Psoas muscle (tissue), 8 donors: ENCODE data around the gene TUBGCP4. TPM values are rescaled to one million over a fixed set of nuclear protein-coding genes. Genes with fewer than 3 reads are reported as not detected.
A peak's percentile ranks its signal among the peaks of the same experiment; 100 is the strongest.
"Not testable (repeated sequence)": the region's sequence is repeated elsewhere in the genome, so short reads cannot be mapped to it uniquely, and the experiment has no call there.

Source experiments
- ATAC-seq, 4 donors: fragments of 200-7000 bp; cut with Tn5 transposase; one replicate each; pipeline ENCODE4 v1.9.1; 2020; ENCODE audit warnings: moderate library complexity in 3 of 4, mild to moderate bottlenecking in 2 of 4
- DNase-seq, 2 donors: peaks; one replicate each; pipeline ENCODE4 v3.0.0-alpha.2; 2020
- H3K27ac ChIP-seq: fragments of 200-600 bp; one replicate; pipeline ENCODE4 v1.8.0; 2022
- H3K27me3 ChIP-seq, 3 donors: fragments of 200-600 bp in 1 of 3; one replicate each; pipeline versions ENCODE4 v1.6.1 to v1.8.0; 2013 to 2022; ENCODE audit warnings: low read length in 2 of 3, mild to moderate bottlenecking in 2 of 3, moderate library complexity in 1 of 3; ENCODE audit not compliant: insufficient read depth in 3 of 3
- H3K36me3 ChIP-seq, 2 donors: fragments of 200-600 bp in 1 of 2; one replicate each; pipeline versions ENCODE4 v1.6.1 to v1.8.0; 2013 to 2022; ENCODE audit warnings: low read depth in 1 of 2, mild to moderate bottlenecking in 1 of 2, moderate library complexity in 1 of 2; ENCODE audit not compliant: insufficient read depth in 1 of 2
- H3K4me1 ChIP-seq: fragments of 200-600 bp; one replicate; pipeline ENCODE4 v1.8.0; 2022
- H3K4me3 ChIP-seq: fragments of 200-600 bp; one replicate; pipeline ENCODE4 v1.8.0; 2022; ENCODE audit warnings: mild to moderate bottlenecking
- H3K9me3 ChIP-seq: fragments of 200-600 bp; one replicate; pipeline ENCODE4 v1.8.0; 2022
- WGBS, 3 donors: extraction: QIAGEN DNeasy Blood & Tissue Kit; methylation state at CpG; one replicate each; pipeline versions ENCODE4 v1.1.6 to v1.1.7; 2013; 5-methylcytosine and 5-hydroxymethylcytosine counted together
- intact Hi-C, 2 donors: fragments of 100-400 bp; cut with DNase I; formaldehyde crosslinking; loops; one replicate each; pipeline versions ENCODE4 v1.11.0 to v1.14.2; 2022
- polyA plus RNA-seq, 3 donors: library from polyadenylated mRNA; stranded (reverse); fragments of 200-250 nt; gene quantifications; one replicate each; pipeline ENCODE4 v1.2.3, GENCODE V29; 2013
- total RNA-seq, 4 donors: library from RNA; stranded (reverse); fragmentation: NEBNext Ultra II Directional in 2 of 4; extraction: Animal tissue kit (Norgen Biotek cat#: 25700) in 2 of 4; gene quantifications; one replicate each; pipeline versions ENCODE4 v1.2.1 to v1.2.4, GENCODE V29; 2021 to 2023
- TF ChIP-seq, protein P1 (sequence below): fragments of 200-600 bp; IDR thresholded peaks from one replicate; pipeline ENCODE4 v1.8.0; 2022; ENCODE audit warnings: antibody characterized with exemption
- donor health status: healthy with polysubstance abuse.
- donor health status: DM: no; HTN: no; CAD: no; lungs with moderate emphysema.
- donor health status: Bipolar disorder and iron deficiency.
- donor health status: healthy.
- donor health status: DM: yes; HTN: yes; CAD: no.
- donor health status: DM: no; HTN: no; CAD: no.
- donor health status: DM: no; HTN: no; CAD: no.
- donor health status: DM: yes; HTN: yes; CAD: no.

The TUBGCP4 gene
- total and polyA plus RNA-seq, 7 donors: 6.1 to 21.0 (median 12.8) TPM

DNA sequence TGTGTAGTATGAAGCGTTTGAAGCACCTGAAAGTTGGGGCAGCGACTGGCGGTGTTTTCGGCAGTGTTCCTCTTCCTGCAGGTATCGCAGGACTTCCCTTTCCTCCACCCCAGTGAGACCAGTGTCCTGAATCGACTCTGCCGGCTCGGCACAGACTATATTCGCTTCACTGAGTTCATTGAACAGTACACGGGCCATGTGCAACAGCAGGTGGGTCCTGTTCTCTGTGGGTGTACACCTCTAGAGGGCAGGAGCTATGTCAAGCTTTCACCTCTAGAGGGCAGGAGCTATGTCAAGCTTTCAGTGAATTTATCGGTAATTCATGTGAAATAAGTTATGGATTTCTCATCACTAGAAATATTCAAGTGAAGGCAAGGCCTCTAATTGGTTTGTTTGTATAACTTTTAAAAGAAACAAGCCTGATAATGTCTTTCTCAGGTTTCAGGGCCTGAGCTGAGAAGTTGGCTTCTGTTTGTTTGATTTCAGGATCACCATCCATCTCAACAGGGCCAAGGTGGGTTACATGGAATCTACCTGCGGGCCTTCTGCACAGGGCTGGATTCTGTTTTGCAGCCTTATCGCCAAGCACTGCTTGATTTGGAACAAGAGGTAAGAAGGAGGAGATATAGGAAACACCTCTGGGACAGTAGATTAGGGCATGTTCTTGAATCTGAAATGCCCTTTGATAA, 5.3 kb downstream of the TUBGCP4 start:
- TF ChIP-seq, protein P1, sequence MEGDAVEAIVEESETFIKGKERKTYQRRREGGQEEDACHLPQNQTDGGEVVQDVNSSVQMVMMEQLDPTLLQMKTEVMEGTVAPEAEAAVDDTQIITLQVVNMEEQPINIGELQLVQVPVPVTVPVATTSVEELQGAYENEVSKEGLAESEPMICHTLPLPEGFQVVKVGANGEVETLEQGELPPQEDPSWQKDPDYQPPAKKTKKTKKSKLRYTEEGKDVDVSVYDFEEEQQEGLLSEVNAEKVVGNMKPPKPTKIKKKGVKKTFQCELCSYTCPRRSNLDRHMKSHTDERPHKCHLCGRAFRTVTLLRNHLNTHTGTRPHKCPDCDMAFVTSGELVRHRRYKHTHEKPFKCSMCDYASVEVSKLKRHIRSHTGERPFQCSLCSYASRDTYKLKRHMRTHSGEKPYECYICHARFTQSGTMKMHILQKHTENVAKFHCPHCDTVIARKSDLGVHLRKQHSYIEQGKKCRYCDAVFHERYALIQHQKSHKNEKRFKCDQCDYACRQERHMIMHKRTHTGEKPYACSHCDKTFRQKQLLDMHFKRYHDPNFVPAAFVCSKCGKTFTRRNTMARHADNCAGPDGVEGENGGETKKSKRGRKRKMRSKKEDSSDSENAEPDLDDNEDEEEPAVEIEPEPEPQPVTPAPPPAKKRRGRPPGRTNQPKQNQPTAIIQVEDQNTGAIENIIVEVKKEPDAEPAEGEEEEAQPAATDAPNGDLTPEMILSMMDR: peak; percentile 49
- intact Hi-C loops: no loop called here
- ATAC-seq (peak in 1 of 4 donors; percentile 38), DNase-seq (no peak)
- peaks cover 0 to 57% of the 10 kb centered on the region in 2 donors for H3K36me3 ChIP-seq
- no peaks in the 10 kb centered on the region for H3K9me3 ChIP-seq
- H3K27ac ChIP-seq: no peak overlapping the region
- peaks cover 14% of the 10 kb centered on the region for H3K4me1 ChIP-seq
- H3K4me3 ChIP-seq: no peak overlapping the region
- H3K27me3 ChIP-seq: no peaks in the 10 kb centered on the region
- WGBS, 3 donors: 80 to 82% (median 81%) methylated on average over 13 of the region's 13 CpGs

GRCh38 chr15:43378601-43379000, 7.7 kb downstream of the TUBGCP4 start:
- ATAC-seq (no peak), DNase-seq (no peak)
- Histone ChIP-seq H3K4me3 (no peak overlapping the region), H3K9me3 (no peaks in the 10 kb centered on the region), H3K27me3 (no peaks in the 10 kb centered on the region), H3K4me1 (no peaks in the 10 kb centered on the region), H3K36me3 (peaks cover 4 to 72% of the 10 kb centered on the region in 2 donors), H3K27ac (no peak overlapping the region)
- TF ChIP-seq, protein P1: no peak
- intact Hi-C loops: no loop called here

GRCh38 chr15:43382310-43382709, 11.4 kb downstream of the TUBGCP4 start:
- Histone ChIP-seq H3K4me1 (no peaks in the 10 kb centered on the region), H3K27me3 (no peaks in the 10 kb centered on the region), H3K9me3 (no peaks in the 10 kb centered on the region), H3K36me3 (peaks cover 12 to 97% of the 10 kb centered on the region in 2 donors), H3K27ac (peak overlapping the region; percentile 61), H3K4me3 (no peak overlapping the region)
- DNase-seq (no peak), ATAC-seq (peak; percentile 54 to 75 (median 66))
- 38 to 57% (median 40%) methylated on average over 4 of the region's 4 CpGs for WGBS, 3 donors
- intact Hi-C loops: no loop called here
- TF ChIP-seq, protein P1: no peak

- 36 to 65% (median 42%) methylated on average over 2 of the region's 2 CpGs for WGBS, 3 donors
- TF ChIP-seq, protein P1: no peak
- DNase-seq (no peak), ATAC-seq (peak in 3 of 4 donors; percentile 27 to 60 (median 47))
- H3K27me3 ChIP-seq: no peaks in the 10 kb centered on the region
- no peak overlapping the region for H3K4me3 ChIP-seq
- no peaks in the 10 kb centered on the region for H3K9me3 ChIP-seq
- no peaks in the 10 kb centered on the region for H3K4me1 ChIP-seq
- peaks cover 12 to 97% of the 10 kb centered on the region in 2 donors for H3K36me3 ChIP-seq
- intact Hi-C loops: no loop called here
- H3K27ac ChIP-seq: peak overlapping the region; percentile 61
These were observed 12.2 kb downstream of the TUBGCP4 start for GRCh38 chr15:43383070-43383469.

- no peak for ATAC-seq
- 94 to 97% (median 95%) methylated on average over 8 of the region's 8 CpGs for WGBS, 3 donors
- Histone ChIP-seq H3K4me3 (no peak overlapping the region), H3K27me3 (no peaks in the 10 kb centered on the region), H3K27ac (no peak overlapping the region), H3K9me3 (no peaks in the 10 kb centered on the region), H3K36me3 (peaks cover 8 to 60% of the 10 kb centered on the region in 2 donors), H3K4me1 (no peaks in the 10 kb centered on the region)
- TF ChIP-seq, protein P1: no peak
- no peak for DNase-seq
- intact Hi-C loops: no loop called here
These were observed 19.8 kb downstream of the TUBGCP4 start for GRCh38 chr15:43390723-43391122.

DNA sequence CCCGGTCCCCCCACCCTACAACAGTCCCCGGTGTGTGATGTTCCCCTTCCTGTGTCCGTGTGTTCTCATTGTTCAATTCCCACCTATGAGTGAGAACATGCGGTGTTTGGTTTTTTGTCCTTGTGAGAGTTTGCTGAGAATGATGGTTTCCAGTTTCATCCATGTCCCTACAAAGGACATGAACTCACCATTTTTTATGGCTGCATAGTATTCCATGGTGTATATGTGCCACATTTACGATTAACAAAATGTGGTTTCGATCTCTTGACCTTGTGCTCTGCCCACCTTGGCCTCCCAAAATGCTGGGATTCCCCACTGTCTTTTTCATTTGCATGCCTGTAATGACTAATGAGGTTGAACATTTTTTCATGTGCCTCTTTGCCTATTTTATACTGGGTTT, 22.7 kb downstream of the TUBGCP4 start:
- ATAC-seq, H3K4me3 ChIP-seq, intact Hi-C loops, H3K27ac ChIP-seq, H3K9me3 ChIP-seq, H3K4me1 ChIP-seq, H3K27me3 ChIP-seq, DNase-seq: not testable (repeated sequence)
- H3K36me3 ChIP-seq: peaks cover 12 to 60% of the 10 kb centered on the region in 2 donors
- WGBS, 3 donors: 97 to 100% (median 97%) methylated on average over 6 of the region's 6 CpGs
